ENCODE measurements around the gene RHOG. TPM values are rescaled to one million over a fixed set of nuclear protein-coding genes. Genes with fewer than 3 reads are reported as not detected.
A peak's percentile ranks its signal among the peaks of the same experiment; 100 is the strongest.

RHOG gene
- 100 to 1,000 TPM; 142 TPM for total RNA-seq

- peak within 1 kb of the TSS; percentile 86 for H3K27ac Mint-ChIP-seq
- peak within 1 kb of the TSS; percentile 85 for H3K4me3 Mint-ChIP-seq
- peaks cover 56% of the 10 kb centered on the region for H3K4me1 Mint-ChIP-seq (ENCODE audit: low read depth)
- peaks cover 24% of the 10 kb centered on the region for H3K36me3 Mint-ChIP-seq (ENCODE audit: low read depth)
- H3K9me3 Mint-ChIP-seq = no peaks in the 10 kb centered on the region
- intact Hi-C loops (cut with micrococcal nuclease) = loop anchor here (1.0 to 5.0 kb wide), 9 partner anchors 9 to 1846 kb away; partner anchors contain the start of genes NUP98, RRM1, TRIM22 and TRIM5
- H3K27me3 Mint-ChIP-seq (ENCODE audit: low read depth) = no peaks in the 10 kb centered on the region
- CTCF ChIA-PET = interaction anchor here (1.0 to 23.9 kb wide), 11 partner anchors 9 to 229 kb away, joined by 3 to 573 read pairs (median 5); partner anchors contain the start of genes PGAP2 and STIM1
- no peak for DNase-seq
Observed at GRCh38 chr11:3840870-3841425, at the start of gene RHOG. RHOG (minus strand) TSS chr11:3840959; CDS start chr11:3828138, 12,821 bp downstream.

- intact Hi-C loops (cut with micrococcal nuclease) = no loop called here
- Mint-ChIP-seq H3K4me1 (ENCODE audit: low read depth) (peaks cover 56% of the 10 kb centered on the region), H3K9me3 (no peaks in the 10 kb centered on the region), H3K36me3 (ENCODE audit: low read depth) (no peaks in the 10 kb centered on the region), H3K27me3 (ENCODE audit: low read depth) (no peaks in the 10 kb centered on the region), H3K27ac (no peak overlapping the region), H3K4me3 (no peak overlapping the region)
- DNase-seq = no peak
- CTCF ChIA-PET = interaction anchor here (0.6 to 1.6 kb wide), 2 partner anchors 16 to 18 kb away, joined by 3 to 5 read pairs; no protein-coding TSS in a partner anchor
Observed at GRCh38 chr11:3890014-3890413, 49.3 kb upstream of the RHOG start.

- Mint-ChIP-seq H3K27ac (peak overlapping the region; percentile 7), H3K36me3 (ENCODE audit: low read depth) (no peaks in the 10 kb centered on the region), H3K4me3 (no peak overlapping the region), H3K27me3 (ENCODE audit: low read depth) (no peaks in the 10 kb centered on the region), H3K9me3 (no peaks in the 10 kb centered on the region), H3K4me1 (ENCODE audit: low read depth) (peaks cover 55% of the 10 kb centered on the region)
- CTCF ChIA-PET = interaction anchor here (0.8 to 2.1 kb wide), 2 partner anchors 31 to 34 kb away, joined by 3 to 5 read pairs; partner anchors contain the start of gene STIM1
- intact Hi-C loops (cut with micrococcal nuclease) = no loop called here
- DNase-seq = no peak
Observed at GRCh38 chr11:3888876-3889275, 48.1 kb upstream of the RHOG start.

- intact Hi-C loops (cut with micrococcal nuclease) = no loop called here
- no peak overlapping the region for H3K27ac Mint-ChIP-seq
- no peaks in the 10 kb centered on the region for H3K36me3 Mint-ChIP-seq (ENCODE audit: low read depth)
- no peak overlapping the region for H3K4me3 Mint-ChIP-seq
- H3K27me3 Mint-ChIP-seq (ENCODE audit: low read depth) = no peaks in the 10 kb centered on the region
- H3K4me1 Mint-ChIP-seq (ENCODE audit: low read depth) = peaks cover 54% of the 10 kb centered on the region
- no peak for DNase-seq
- CTCF ChIA-PET = no interaction called here
- no peaks in the 10 kb centered on the region for H3K9me3 Mint-ChIP-seq
Observed at GRCh38 chr11:3886985-3887384, 46.2 kb upstream of the RHOG start.

GRCh38 chr11:3885855-3886254 lies 45.1 kb upstream of the RHOG start:
- peaks cover 56% of the 10 kb centered on the region for H3K4me1 Mint-ChIP-seq (ENCODE audit: low read depth)
- CTCF ChIA-PET = interaction anchor here (0.9 to 1.3 kb wide), 2 partner anchors 28 to 31 kb away, joined by 3 to 4 read pairs; no protein-coding TSS in a partner anchor
- H3K9me3 Mint-ChIP-seq = no peaks in the 10 kb centered on the region
- intact Hi-C loops (cut with micrococcal nuclease) = no loop called here
- no peak overlapping the region for H3K4me3 Mint-ChIP-seq
- no peak for DNase-seq
- H3K27ac Mint-ChIP-seq = no peak overlapping the region
- no peaks in the 10 kb centered on the region for H3K36me3 Mint-ChIP-seq (ENCODE audit: low read depth)
- H3K27me3 Mint-ChIP-seq (ENCODE audit: low read depth) = no peaks in the 10 kb centered on the region

- Mint-ChIP-seq H3K27me3 (ENCODE audit: low read depth) (no peaks in the 10 kb centered on the region), H3K9me3 (no peaks in the 10 kb centered on the region), H3K4me3 (no peak overlapping the region), H3K27ac (no peak overlapping the region), H3K36me3 (ENCODE audit: low read depth) (peaks cover 4% of the 10 kb centered on the region), H3K4me1 (ENCODE audit: low read depth) (peaks cover 73% of the 10 kb centered on the region)
- CTCF ChIA-PET = interaction anchor here (0.7 to 3.6 kb wide), 5 partner anchors 13 to 102 kb away, joined by 3 to 30 read pairs (median 3); partner anchors contain the start of gene STIM1
- intact Hi-C loops (cut with micrococcal nuclease) = loop anchor here (1.0 to 2.0 kb wide), 2 partner anchors 22 to 28 kb away; no protein-coding TSS in a partner anchor
- DNase-seq = no peak
Observed at GRCh38 chr11:3882655-3883054, 41.9 kb upstream of the RHOG start.

GRCh38 chr11:3880724-3881123 lies 40.0 kb upstream of the RHOG start:
- CTCF ChIA-PET = interaction anchor here (0.8 to 3.6 kb wide), 8 partner anchors 9 to 192 kb away, joined by 3 to 30 read pairs (median 4); partner anchors contain the start of gene STIM1
- intact Hi-C loops (cut with micrococcal nuclease) = no loop called here
- no peak for DNase-seq
- Mint-ChIP-seq H3K27ac (peak overlapping the region; percentile 37), H3K4me3 (no peak overlapping the region), H3K27me3 (ENCODE audit: low read depth) (no peaks in the 10 kb centered on the region), H3K4me1 (ENCODE audit: low read depth) (peaks cover 77% of the 10 kb centered on the region), H3K9me3 (no peaks in the 10 kb centered on the region), H3K36me3 (ENCODE audit: low read depth) (peaks cover 4% of the 10 kb centered on the region)

- Mint-ChIP-seq H3K36me3 (ENCODE audit: low read depth) (peaks cover 4% of the 10 kb centered on the region), H3K4me3 (no peak overlapping the region), H3K27ac (peak overlapping the region; percentile 37), H3K4me1 (ENCODE audit: low read depth) (peaks cover 78% of the 10 kb centered on the region), H3K9me3 (no peaks in the 10 kb centered on the region), H3K27me3 (ENCODE audit: low read depth) (no peaks in the 10 kb centered on the region)
- intact Hi-C loops (cut with micrococcal nuclease) = loop anchor here (1.0 kb wide), 2 partner anchors 9 to 22 kb away; no protein-coding TSS in a partner anchor
- CTCF ChIA-PET = interaction anchor here (0.8 to 3.6 kb wide), 7 partner anchors 9 to 193 kb away, joined by 3 to 30 read pairs (median 4); partner anchors contain the start of gene STIM1
- DNase-seq = no peak
Observed at GRCh38 chr11:3879967-3880542, 39.3 kb upstream of the RHOG start.

- intact Hi-C loops (cut with micrococcal nuclease) = loop anchor here (1.0 kb wide), 2 partner anchors 8 to 21 kb away; no protein-coding TSS in a partner anchor
Observed at GRCh38 chr11:3879216-3879966, 38.6 kb upstream of the RHOG start.

GRCh38 chr11:3878258-3878584 lies 37.5 kb upstream of the RHOG start:
- no peak for DNase-seq
- intact Hi-C loops (cut with micrococcal nuclease) = no loop called here
- peaks cover 82% of the 10 kb centered on the region for H3K4me1 Mint-ChIP-seq (ENCODE audit: low read depth)
- CTCF ChIA-PET = interaction anchor here (0.6 to 1.9 kb wide), 8 partner anchors 10 to 303 kb away, joined by 3 to 18 read pairs (median 4); partner anchors contain the start of gene STIM1
- no peaks in the 10 kb centered on the region for H3K27me3 Mint-ChIP-seq (ENCODE audit: low read depth)
- H3K36me3 Mint-ChIP-seq (ENCODE audit: low read depth) = peaks cover 4% of the 10 kb centered on the region
- no peaks in the 10 kb centered on the region for H3K9me3 Mint-ChIP-seq
- H3K27ac Mint-ChIP-seq = no peak overlapping the region
- H3K4me3 Mint-ChIP-seq = no peak overlapping the region

More at GRCh38 chr11:3879216-3879966, 38.6 kb upstream of the RHOG start:
- H3K4me1 Mint-ChIP-seq (ENCODE audit: low read depth) = peaks cover 84% of the 10 kb centered on the region
- H3K36me3 Mint-ChIP-seq (ENCODE audit: low read depth) = peaks cover 4% of the 10 kb centered on the region
- H3K27ac Mint-ChIP-seq = peak overlapping the region; percentile 36
- CTCF ChIA-PET = interaction anchor here (0.5 to 1.9 kb wide), 7 partner anchors 11 to 174 kb away, joined by 3 to 18 read pairs (median 4); partner anchors contain the start of gene STIM1
- H3K27me3 Mint-ChIP-seq (ENCODE audit: low read depth) = no peaks in the 10 kb centered on the region
- DNase-seq = no peak
- H3K9me3 Mint-ChIP-seq = no peaks in the 10 kb centered on the region
- no peak overlapping the region for H3K4me3 Mint-ChIP-seq

GRCh38 chr11:3877364-3878257 lies 36.9 kb upstream of the RHOG start:
- Mint-ChIP-seq H3K9me3 (no peaks in the 10 kb centered on the region), H3K4me3 (no peak overlapping the region), H3K36me3 (ENCODE audit: low read depth) (peaks cover 5% of the 10 kb centered on the region), H3K4me1 (ENCODE audit: low read depth) (peaks cover 79% of the 10 kb centered on the region), H3K27me3 (ENCODE audit: low read depth) (no peaks in the 10 kb centered on the region), H3K27ac (no peak overlapping the region)
- intact Hi-C loops (cut with micrococcal nuclease) = no loop called here
- CTCF ChIA-PET = interaction anchor here (1.0 to 1.9 kb wide), 7 partner anchors 9 to 195 kb away, joined by 3 to 18 read pairs (median 4); partner anchors contain the start of gene STIM1
- DNase-seq = no peak

Measured in activated naive CD4-positive, alpha-beta T cell treated with anti-CD3 and anti-CD28 coated beads for 36 hours (primary cell).